NCI-H146 treated with DMSO at 0.1 percent for 48 hours (cell line): Measurements from ENCODE around the gene TCP11L2.
"Not testable (repeated sequence)": the region's sequence is repeated elsewhere in the genome, so short reads cannot be mapped to it uniquely, and the experiment has no call there.

Source experiments
- DNase-seq: peaks from one replicate; lab custom pipeline; 2025; ENCODE audit not compliant: unreplicated experiment; lab: John Stamatoyannopoulos, UW

TCP11L2 gene

DNA sequence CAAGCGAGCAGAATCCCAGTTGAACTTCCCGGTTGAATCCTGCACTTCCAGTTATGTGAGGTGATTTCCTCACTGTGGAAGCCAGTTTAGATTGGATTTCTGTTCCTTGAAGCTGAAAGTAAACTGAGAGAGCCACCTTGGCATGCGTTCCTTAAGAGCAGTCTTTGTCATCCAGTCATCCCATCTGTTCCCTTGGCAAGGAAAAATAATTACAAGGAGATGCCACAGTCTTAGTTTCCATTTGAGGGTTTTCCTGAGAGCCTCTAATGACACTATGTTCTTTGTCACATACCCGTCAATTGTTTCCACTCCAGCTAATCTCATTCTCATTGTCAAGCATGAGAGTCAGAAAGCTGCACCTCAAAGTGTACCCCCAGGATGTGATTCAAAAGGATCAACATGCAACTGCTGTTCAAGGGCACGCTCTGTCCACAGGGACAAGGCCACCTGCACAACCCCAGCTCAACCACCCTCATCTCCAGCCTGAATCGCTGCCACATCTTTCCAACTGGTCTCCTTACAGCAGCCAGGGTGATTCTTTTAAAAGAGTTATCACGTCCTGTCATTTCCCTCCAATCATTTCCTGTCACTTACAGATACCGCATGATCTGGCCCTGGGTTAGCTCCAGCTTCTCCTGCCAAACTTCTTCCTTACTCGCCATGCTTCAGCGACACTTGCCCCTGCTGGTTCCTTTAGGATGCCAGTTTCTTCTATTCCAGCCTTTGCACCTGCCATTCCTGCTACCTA, 18.0 kb upstream of the TCP11L2 start:
- DNase-seq: no peak

DNA sequence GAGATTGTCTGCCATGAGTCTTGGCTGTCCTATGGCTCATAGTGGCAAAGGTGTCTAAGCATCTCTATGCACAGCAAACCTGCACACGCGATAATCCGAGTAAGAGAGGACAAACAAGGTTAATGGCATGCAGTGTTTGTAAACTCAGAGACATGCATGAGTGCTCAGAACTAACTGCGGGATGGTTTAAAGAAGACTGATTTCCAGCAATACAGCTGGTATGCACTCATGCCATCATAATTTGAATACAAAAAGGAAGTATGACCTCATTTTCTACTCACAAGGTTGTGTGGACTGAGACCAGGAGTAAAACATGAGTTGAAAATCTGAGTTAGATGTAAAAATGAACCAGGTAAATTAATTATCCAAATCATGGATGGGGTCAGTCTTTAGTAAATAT, 16.6 kb upstream of the TCP11L2 start:
- DNase-seq: no peak

DNA sequence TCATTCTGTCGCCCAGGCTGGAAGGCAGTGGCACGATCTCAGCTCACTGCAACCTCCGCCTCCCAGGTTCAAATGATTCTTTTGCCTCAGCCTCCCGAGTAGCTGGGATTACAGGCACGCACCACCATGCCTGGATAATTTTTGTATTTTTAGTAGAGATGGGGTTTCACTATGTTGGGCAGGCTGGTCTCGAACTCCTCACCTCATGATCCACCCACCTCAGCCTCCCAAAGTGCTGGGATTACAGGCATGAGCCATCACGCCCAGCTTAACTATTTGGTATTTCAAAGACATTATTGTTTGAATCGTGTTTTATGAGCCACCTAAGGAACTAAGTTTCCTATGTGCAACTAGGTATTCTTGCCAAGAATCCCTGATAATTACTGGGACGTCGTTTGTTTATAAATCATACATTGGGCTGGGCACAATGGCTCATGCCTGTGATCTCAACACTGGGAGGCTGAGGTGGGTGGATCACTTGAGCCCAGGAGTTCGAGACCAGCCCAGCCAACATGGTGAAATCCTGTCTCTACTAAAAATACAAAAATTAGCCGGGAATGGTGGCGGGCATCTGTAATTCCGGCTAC, 15.9 kb upstream of the TCP11L2 start:
- not testable (repeated sequence) for DNase-seq

DNA sequence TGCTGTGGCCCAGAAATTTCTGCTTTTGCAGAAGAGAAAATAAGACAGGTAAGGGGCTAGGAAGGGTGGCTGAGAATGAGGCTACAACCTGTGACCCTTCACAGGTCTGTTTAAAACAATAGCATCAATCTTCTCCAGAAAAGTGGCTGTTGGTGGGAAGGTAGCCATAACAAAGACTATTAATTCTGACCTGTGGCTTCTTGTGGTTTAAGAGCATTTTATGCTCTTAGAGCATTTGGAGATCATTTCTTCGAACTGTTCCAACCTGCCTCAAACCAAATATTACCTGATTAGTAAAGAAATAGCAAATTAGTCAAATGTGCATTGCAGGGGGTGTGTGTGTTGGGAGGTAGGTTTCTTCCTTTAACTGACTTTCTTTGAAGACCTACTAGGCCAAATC, 15.2 kb upstream of the TCP11L2 start:
- DNase-seq: no peak

DNA sequence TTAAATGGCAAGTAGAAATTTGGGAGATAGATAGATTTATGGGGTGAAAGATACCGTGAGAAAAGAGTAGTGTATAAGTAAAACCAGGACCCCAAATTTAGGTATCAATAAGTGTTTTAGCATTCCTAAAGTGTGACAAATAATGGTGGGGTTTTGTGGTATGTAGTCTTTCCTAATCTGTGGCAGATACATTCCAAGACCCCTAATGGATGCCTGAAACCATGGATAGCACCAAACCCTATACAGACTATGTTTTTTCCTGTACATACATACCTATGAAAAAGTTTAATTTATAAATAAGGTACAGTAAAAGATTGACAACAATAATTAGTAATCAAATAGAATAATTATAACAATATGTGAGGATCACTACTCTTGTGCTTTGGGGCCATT, 14.4 kb upstream of the TCP11L2 start:
- no peak for DNase-seq

DNA sequence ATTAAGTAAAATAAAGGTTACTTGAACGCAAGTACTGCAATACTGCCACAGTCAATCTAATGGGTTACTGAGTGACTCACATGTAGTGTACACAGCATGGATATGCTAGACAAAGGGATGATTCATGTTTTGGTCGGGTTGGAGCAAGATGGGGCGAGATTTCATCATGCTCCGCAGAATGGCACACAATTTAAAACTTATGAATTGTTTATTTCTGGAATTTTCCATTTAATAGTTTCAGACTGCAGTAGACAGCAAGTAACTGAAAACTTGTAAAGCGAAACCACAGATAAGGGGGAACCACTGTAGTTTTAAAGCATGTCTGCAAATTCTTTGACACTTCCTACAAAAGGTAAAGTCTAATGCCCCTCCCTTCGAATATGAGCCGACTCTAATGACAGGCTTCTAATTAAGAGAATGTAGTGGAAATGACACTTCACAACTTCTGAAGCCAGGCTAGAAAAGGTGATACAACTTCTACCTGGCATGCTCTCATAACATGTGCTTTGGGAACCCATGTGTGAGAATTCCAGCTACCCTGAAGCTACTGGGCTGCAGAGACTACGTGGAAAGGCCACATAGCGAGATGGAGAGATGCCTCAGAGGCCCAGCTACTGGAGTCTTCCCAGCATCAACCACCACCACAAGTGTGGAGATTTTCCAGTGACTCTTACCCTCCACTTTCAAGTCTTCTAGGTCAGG, 13.9 kb upstream of the TCP11L2 start:
- DNase-seq: no peak

DNA sequence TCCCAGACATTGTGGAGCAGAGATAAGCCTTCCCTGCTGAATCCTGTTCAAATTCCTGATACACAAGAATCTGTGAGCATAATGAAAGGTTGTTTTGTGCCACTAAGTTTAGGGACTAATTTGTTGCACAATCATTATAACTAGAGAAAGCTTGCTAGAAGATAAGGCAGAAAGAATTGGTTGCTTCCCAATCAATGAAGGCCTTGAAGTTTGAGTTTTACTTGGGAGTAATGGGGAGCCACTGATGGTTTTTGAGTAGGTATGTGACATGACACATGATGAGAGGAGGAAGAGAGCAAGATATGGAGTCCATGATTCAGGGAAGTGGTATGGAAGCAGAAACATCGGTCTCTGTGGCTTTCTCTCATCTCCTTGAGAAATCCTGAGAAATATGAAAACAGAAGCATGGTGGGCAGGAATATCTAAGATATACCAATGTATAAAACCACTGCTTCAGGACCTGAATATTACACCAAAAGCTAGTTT, 13.3 kb upstream of the TCP11L2 start:
- DNase-seq: no peak

DNA sequence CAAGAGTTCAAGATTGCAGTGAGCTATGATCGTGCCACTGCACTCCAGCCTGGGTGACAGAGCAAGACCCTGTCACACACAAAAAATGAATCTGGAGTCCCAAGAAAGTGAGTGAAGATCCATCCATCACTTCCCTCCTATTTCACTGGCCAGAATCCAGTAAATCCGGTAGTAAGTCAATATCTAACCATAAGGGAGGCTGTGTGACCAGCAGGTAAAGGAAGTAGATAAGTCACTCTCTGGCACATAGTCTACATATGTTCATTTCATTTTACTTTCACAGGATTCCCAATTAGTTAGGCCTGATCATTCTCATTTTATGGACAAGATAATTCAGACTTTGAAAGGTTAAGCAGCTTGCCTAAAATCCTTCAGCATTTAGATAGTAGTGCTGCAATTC, 11.9 kb upstream of the TCP11L2 start:
- no peak for DNase-seq

DNA sequence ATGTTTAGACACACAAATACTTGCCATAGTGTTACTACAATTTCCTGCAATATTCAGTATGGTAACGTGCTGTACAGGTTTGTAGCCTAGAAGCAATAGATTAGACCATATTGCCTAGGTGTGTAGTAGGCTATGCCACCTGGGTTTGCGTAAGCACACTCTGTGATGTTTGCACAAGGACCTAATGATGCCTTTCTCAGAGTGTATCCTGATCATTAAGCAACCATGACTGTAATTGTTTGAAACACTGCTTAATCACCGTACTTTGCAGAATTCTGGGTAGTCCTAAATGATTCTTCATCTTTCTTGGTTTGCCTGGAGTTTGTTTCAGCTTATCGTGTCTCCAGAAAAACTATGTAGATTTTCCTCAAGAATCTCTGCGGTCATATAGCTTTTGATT, 11.2 kb upstream of the TCP11L2 start:
- DNase-seq: peak; percentile 41

DNA sequence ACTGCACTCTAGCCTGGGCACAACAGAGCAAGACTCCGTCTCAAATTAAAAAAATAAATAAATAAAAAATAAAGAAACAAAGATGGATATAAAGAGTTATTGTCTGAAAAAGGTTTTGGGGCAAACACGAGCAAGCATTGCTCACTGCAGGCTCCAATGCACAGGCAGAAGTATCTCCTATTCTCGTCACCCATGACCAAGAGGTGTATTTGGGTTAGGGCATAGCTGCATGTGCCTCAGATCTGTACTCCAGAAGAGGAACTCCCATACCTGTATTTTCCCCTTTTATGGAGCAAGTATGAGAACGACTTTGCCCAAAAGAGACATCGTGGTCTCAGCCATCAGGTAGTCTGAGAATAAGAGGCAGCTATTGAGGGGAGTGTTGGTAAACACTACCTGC, 10.2 kb upstream of the TCP11L2 start:
- DNase-seq: no peak

DNA sequence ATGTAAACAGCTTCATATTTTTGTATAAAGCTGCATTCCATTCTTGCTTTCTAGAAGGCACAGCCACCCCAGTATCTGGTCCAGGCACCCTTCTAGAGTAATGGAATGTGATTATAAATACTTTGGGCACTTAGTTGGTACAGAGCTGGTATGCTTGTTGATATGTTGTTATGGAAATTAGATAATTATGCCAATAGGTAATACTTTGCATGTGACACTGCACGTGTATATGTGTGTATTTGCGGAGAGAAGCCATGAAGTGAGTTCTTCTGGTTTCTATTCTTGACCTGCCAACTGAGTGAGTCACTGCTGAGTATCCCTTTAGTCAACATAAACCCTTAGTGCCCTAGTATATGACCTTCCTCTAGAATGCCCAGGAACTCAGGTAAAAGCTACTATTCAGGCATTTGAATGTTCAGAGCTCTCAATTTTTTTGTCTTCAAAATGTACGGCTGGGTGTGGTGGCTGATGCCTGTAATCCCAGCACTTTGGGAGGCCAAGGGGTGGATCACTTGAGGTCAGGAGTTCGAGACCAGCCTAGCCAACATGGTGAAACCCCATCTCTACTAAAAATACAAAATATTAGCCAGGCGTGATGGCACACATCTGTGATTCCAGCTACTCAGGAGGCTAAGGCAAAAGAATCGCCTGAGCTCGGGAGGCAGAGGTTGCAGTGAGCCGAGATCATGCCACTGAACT, 6.2 kb upstream of the TCP11L2 start:
- DNase-seq: no peak

DNA sequence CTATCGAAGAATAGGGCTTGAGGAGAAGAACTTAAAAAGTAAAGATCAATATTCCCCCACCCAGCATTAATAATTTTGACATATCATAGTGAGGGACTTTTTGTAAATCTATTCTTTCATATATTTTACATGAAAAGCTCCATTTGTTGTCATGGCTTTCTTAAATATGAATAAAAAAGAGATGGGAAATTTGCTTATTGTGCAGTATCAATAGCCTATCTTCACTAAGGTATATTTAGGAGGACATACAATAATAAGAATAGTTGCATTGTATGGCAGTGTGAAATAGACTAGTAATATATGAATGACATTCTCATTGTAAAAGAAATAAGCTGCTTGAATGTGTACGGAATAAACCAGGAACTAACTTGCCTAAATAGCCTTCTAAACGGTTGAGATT, 5.5 kb upstream of the TCP11L2 start:
- DNase-seq: no peak

DNA sequence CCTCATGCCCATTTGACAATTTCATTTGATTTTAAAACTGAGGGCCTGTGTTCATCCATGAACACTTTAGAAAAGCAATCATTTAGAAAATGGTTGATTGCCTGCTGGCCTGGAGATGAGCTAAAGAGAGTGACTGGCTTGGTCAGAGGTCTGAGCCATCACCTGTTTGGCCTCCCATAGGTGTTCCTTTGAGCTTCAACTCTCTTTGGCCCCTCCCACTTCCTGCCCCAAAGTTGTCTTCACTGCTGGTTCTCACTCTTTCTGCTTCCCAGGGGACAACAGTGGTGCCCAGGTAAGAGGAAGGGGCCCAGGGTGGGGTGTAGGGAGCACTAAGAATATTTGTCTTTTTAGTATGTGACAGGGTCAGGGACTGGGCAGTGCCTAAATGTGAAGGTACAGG, 4.9 kb upstream of the TCP11L2 start:
- no peak for DNase-seq

DNA sequence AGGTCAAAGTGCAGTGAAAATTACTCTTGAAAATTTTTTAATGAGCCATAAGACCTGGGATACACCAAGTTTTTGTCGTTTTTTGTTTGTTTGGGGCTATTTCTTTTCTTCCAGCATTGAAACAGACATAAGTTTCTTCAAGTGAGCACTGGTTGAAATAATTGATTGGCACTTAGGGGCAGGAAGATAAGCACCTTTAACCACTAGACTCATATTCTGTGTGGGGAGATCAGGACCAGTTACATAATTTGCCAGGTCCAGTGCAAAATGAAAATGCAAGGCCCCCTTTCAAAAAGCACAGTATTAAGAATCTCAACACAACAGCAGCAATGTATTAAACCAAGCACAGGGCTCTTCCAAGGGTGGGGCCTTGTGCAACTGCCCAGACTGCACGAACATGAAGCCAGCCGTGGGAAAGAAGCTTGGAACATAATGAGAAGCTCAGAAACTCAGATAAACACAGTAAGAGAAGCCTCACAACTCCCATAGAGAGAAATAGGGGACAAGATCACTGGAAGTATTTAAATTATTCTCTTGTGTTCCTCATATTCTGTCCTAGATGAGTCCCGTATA, 3.2 kb upstream of the TCP11L2 start:
- DNase-seq: no peak

DNA sequence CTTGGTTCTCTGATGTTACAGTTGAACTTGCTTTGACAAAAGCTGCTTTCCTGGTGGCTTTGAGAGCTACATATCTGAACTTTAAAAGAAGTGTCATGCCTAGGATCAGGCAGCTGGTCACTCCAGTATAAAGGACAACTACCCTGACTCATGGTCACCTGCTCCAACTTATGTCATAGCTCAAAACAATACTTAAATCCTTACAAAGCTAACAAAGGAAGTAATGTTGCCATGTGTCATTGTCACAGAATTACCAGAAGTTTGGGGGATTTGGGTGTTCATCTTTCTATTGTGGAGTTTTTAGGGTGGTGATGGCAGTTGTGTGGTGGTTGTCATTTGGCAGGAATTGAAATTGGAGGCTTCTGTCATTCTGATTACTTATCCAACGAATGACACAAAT, 1.8 kb upstream of the TCP11L2 start:
- no peak for DNase-seq

DNA sequence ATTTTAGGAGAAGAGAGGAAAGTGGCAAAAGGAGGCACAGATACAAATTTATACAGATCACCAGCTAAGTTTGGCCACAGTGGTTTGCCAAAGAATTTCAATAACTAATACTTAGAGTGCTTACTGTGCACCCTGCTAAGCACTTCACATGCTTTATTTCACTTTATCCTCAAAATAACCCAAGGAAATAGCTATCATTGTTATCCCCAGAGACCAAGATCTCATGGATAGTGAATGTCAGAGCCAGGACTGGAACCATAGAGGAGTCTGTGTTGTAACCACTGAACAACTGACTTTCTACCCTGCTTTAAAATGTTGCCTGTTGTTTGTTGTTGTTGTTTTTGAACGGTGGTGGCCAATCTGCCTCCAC, 1.3 kb upstream of the TCP11L2 start:
- DNase-seq: no peak

DNA sequence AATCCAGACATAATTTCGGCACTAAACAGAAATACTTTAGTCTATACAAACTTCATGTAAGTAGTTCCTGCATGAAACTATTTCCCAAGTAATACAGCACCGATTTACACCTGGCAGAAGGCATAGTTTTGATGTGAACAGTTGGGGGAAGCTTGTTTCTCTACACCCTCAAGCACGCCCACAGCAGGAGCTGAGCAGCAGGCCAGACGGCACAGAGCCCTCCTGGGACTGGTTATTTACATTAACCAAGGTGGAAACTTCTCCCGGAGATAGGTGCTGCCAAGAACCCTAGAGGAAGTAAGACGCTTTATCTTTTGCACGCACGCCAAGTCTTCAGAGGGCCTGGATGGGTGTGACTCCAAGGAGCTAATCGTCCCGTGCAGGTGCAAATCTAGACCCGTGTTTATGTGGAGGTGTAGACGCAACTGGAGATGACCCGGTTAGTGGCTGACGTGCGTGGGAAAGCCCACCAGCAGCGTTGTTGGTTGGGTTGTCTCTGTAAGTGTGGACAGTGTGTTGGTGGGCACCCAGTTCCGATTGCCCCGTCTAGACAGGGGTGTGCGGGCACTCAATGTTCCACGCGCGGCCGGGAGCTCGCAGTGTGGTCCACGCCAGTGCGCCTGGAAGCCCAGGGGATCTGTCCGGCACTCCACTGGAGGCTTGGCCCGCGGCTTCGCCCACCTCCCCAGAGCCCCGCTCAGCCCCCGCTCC, 767 bp upstream of the TCP11L2 start:
- DNase-seq: no peak

DNA sequence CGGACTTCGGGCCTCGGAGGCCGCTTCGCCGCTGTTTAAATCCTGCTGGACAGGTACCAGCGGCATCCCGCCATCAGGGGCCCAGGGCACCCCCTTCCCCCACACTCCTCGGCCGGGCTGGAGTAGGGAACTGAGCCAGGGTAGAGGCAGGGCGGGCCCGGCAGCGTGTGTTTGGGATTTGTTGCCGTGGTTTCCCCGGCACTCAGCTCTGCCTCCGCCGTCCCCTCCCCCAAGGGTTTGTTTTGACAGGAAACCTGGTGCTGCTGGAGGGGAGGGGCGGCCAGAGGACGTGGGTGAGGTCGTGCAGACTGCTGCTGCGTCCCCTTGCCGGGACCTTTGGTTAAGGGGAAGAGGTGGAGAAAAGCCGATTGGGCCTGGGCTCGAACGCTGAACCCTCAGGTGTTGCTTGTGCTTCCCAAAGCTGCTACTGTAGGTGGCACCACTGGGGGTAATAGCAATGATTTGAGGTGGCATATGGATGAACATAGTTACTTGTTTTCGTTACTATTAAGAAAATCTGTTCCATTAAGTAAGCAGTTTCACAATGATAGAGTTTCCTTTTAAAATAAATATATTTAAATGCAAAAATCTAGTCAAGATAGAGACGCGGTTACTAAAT, 778 bp downstream of the TCP11L2 start:
- DNase-seq: peak; percentile 20

DNA sequence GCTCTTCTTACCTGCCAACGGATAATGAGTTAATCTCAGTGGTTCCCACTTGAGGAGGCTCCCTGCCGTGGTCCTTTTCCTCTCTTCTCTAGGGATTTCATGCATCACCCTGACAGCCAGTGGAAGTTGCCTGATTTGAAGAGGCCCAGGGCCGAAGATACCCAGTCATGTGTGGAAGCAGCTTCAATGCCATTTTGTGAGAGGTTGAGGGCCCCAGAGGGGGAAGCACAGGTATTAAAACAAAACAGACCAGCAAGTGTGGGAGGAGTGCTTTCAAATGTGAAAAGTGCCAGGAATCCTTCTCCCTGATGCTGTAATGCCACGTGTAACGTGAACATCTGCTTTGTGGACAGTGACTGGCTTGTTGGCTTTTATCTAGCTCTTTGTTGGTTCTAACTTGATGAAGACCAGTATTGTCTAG, 1.5 kb downstream of the TCP11L2 start:
- DNase-seq: no peak

DNA sequence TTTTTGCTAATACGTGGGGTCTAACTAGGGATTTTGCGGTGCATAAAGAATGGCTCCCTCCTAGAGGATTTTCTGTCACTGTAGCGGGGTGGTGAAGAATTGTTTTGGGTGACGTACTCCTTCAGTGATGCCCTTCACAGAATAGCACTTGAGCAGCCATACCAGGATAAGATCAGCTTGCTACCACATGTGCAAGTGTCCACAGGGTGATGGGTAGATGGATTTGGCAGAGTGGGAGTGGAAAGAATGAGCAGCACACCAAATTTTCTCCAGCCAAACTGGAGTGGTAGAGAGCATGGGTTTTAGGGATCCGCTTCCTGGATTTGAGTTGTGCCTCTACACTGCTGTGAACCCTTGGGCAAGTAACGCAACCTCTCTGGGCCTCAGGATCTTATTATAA, 2.3 kb downstream of the TCP11L2 start:
- DNase-seq: no peak
